Measurements from ENCODE around the gene CASKIN1.

GRCh38 chr16:2232094-2232990 is 35.9 kb upstream of the CASKIN1 start:
- TF ChIP-seq CTCF (IDR thresholded peaks at IDR 0.05) = no peak
- no peak for TF ChIP-seq POLR2A (IDR thresholded peaks at IDR 0.05)
